Activated naive CD4-positive, alpha-beta T cell treated with anti-CD3 and anti-CD28 coated beads, Interleukin-2, amount 50 U/mL, for 24 hours (primary cell): ENCODE data around the gene MYRFL.

Experiments used
- H3K27ac Mint-ChIP-seq: one replicate; pipeline ENCODE4 v1.8.0; 2021; ENCODE audit warnings: mild to moderate bottlenecking, mixed read lengths
- H3K27me3 Mint-ChIP-seq: one replicate; pipeline ENCODE4 v1.8.0; 2021; ENCODE audit warnings: mixed read lengths
- H3K36me3 Mint-ChIP-seq: one replicate; pipeline ENCODE4 v1.8.0; 2021; ENCODE audit warnings: mixed read lengths
- H3K4me1 Mint-ChIP-seq: one replicate; pipeline ENCODE4 v1.8.0; 2021; ENCODE audit warnings: mixed read lengths
- H3K4me3 Mint-ChIP-seq: one replicate; pipeline ENCODE4 v1.8.0; 2021; ENCODE audit warnings: mild to moderate bottlenecking, mixed read lengths
- H3K9me3 Mint-ChIP-seq: one replicate; pipeline ENCODE4 v1.8.0; 2021; ENCODE audit warnings: mixed read lengths

MYRFL gene

GRCh38 chr12:69996722-69997121 is 171.7 kb downstream of the MYRFL start:
- H3K36me3 Mint-ChIP-seq: no peaks in the 10 kb centered on the region
- H3K27ac Mint-ChIP-seq: no peak overlapping the region
- no peak overlapping the region for H3K4me3 Mint-ChIP-seq
- peaks cover 5% of the 10 kb centered on the region for H3K9me3 Mint-ChIP-seq
- H3K27me3 Mint-ChIP-seq: peaks cover 12% of the 10 kb centered on the region
- no peaks in the 10 kb centered on the region for H3K4me1 Mint-ChIP-seq

GRCh38 chr12:69998011-69998410 is 173.0 kb downstream of the MYRFL start:
- Mint-ChIP-seq H3K36me3 (no peaks in the 10 kb centered on the region), H3K27me3 (peaks cover 10% of the 10 kb centered on the region), H3K9me3 (peaks cover 5% of the 10 kb centered on the region), H3K4me3 (no peak overlapping the region), H3K4me1 (no peaks in the 10 kb centered on the region), H3K27ac (no peak overlapping the region)

DNA sequence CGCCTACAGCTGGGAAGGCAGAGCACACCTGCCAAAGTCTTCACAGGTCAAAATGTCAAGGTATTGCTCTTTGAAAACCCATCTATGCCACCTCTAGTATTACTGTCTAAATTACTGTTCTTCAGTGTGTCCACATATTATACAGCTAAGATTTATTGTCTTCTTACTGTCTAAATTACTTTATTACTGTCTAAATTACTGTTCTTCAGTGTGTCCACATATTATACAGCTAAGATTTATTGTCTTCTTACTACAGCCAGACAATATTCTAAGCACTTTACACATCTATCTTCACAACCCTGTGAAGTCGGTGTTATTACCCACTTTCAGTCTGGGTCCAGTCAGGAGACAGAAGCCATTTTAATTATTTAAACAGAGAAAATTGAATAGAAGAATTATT is 173.9 kb downstream of the MYRFL start:
- H3K36me3 Mint-ChIP-seq: no peaks in the 10 kb centered on the region

GRCh38 chr12:69999561-69999960 is 174.5 kb downstream of the MYRFL start:
- Mint-ChIP-seq H3K4me3 (no peak overlapping the region), H3K9me3 (peaks cover 5% of the 10 kb centered on the region), H3K27me3 (peaks cover 7% of the 10 kb centered on the region), H3K27ac (no peak overlapping the region), H3K4me1 (no peaks in the 10 kb centered on the region), H3K36me3 (no peaks in the 10 kb centered on the region)

More for the DNA sequence above, 173.9 kb downstream of the MYRFL start:
- Mint-ChIP-seq H3K9me3 (peaks cover 5% of the 10 kb centered on the region), H3K27ac (no peak overlapping the region), H3K27me3 (peaks cover 7% of the 10 kb centered on the region), H3K4me3 (no peak overlapping the region), H3K4me1 (no peaks in the 10 kb centered on the region)

- Mint-ChIP-seq H3K27ac (no peak overlapping the region), H3K36me3 (no peaks in the 10 kb centered on the region), H3K4me3 (no peak overlapping the region), H3K9me3 (no peaks in the 10 kb centered on the region), H3K4me1 (no peaks in the 10 kb centered on the region), H3K27me3 (peaks cover 1% of the 10 kb centered on the region)
These were observed 177.3 kb downstream of the MYRFL start for GRCh38 chr12:70002097-70002911.

DNA sequence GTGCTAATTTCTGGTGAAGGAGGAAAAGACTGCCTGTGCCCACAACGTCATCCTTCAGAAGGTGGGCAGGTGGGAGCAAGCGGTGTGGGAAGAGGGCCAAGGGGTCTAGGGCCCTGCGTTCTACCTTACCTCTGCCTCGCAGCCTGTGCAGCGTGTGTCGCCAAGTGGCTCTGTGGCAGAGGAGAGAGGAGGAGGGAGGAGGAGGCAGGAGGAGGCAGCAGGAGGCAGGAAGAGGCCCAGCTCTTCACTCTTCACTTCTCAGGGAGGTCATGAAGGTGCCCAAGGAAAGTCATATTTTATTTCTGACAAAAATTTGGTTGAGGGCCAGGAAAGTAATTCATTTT is 177.9 kb downstream of the MYRFL start:
- Mint-ChIP-seq H3K4me1 (no peaks in the 10 kb centered on the region), H3K36me3 (no peaks in the 10 kb centered on the region), H3K9me3 (no peaks in the 10 kb centered on the region), H3K27ac (no peak overlapping the region), H3K4me3 (no peak overlapping the region), H3K27me3 (peaks cover 1% of the 10 kb centered on the region)

DNA sequence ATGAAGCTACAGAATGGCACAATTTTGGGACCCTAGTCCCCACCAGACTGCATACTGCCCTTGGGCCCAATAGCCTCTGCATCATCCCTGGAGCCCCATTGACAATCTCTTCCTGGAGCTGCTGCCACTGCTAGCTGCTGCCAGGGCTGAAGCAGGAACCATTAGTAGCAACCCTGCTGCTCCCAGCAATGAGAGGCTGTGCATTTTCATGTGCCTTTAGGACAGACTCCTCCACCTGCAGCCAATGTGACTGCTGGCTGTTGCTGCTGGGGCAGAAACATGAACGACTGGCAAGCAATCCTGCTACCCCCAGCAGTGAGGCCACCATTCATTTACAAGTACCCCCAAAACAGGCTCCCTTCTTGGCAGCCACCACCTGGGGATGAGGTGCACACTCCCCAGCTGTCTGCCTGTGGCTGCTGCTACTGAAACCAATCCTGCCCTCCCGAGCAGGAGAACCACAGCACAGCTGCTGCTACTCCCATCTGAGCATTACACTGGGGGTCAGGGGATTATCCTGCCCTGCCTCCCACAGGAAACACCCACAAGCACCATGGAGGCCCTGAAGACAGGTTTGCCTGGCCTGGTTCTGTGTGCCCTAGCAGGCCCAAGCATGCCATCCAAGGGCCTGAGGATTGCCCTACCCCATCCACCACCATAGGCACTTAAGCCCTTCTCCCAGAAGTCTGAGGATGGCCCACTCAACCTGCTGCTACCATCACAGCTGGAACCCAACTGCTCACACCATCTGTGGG is 181.0 kb downstream of the MYRFL start:
- peaks cover 1% of the 10 kb centered on the region for H3K27me3 Mint-ChIP-seq
- H3K4me3 Mint-ChIP-seq: no peak overlapping the region
- H3K4me1 Mint-ChIP-seq: no peaks in the 10 kb centered on the region
- H3K9me3 Mint-ChIP-seq: peaks cover 16% of the 10 kb centered on the region
- H3K27ac Mint-ChIP-seq: peak overlapping the region; percentile 5
- peaks cover 3% of the 10 kb centered on the region for H3K36me3 Mint-ChIP-seq

DNA sequence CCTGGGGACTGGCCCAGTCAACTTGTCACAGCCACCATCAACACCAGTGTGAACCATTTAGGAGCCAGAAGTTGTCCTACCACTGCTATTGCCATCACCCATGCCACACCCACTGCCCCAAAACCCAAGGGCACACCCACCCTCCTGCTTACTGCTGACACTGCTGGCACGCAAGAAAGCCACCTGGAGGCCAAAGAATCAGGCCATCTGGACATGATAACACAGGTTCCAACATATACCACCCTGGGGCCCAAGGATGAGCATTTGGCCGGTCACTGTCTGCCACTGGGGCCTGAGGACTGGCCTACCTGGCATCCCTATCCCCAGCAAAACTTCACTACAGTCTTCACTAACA is 181.6 kb downstream of the MYRFL start:
- Mint-ChIP-seq H3K27me3 (peaks cover 3% of the 10 kb centered on the region), H3K36me3 (peaks cover 3% of the 10 kb centered on the region), H3K9me3 (peaks cover 16% of the 10 kb centered on the region), H3K4me3 (no peak overlapping the region), H3K27ac (peak overlapping the region; percentile 5), H3K4me1 (no peaks in the 10 kb centered on the region)

DNA sequence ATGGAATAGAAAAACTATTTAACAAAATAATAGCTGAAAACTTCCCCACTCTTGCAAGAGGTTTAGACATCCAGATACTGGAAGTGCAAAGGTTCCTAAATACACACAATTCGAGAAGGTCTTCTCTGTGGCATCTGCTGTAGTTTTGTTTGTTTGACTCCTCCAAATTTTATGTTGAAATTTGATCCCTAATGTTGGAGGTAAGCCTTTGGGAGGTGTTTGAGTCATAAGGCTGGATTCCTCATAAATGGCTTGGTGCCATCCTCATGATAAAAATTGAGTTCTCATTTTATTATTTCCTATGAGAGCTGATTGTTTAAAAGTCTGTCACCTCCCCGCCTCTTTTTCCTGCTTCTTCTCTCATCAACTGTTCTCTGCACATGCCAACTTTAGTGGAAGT is 182.7 kb downstream of the MYRFL start:
- H3K27ac Mint-ChIP-seq: no peak overlapping the region

More for the DNA sequence above, 182.7 kb downstream of the MYRFL start:
- no peak overlapping the region for H3K4me3 Mint-ChIP-seq
- H3K4me1 Mint-ChIP-seq: no peaks in the 10 kb centered on the region
- peaks cover 16% of the 10 kb centered on the region for H3K9me3 Mint-ChIP-seq
- H3K36me3 Mint-ChIP-seq: peaks cover 3% of the 10 kb centered on the region
- H3K27me3 Mint-ChIP-seq: peaks cover 3% of the 10 kb centered on the region
